Measurements from ENCODE around the gene ZNF580. TPM values are rescaled to one million over a fixed set of nuclear protein-coding genes. Genes with fewer than 3 reads are reported as not detected.
A peak's percentile ranks its signal among the peaks of the same experiment; 100 is the strongest.

The ZNF580 gene
- total RNA-seq, 2 experiments from 2014 or later: 24.4 to 50.0 TPM

DNA sequence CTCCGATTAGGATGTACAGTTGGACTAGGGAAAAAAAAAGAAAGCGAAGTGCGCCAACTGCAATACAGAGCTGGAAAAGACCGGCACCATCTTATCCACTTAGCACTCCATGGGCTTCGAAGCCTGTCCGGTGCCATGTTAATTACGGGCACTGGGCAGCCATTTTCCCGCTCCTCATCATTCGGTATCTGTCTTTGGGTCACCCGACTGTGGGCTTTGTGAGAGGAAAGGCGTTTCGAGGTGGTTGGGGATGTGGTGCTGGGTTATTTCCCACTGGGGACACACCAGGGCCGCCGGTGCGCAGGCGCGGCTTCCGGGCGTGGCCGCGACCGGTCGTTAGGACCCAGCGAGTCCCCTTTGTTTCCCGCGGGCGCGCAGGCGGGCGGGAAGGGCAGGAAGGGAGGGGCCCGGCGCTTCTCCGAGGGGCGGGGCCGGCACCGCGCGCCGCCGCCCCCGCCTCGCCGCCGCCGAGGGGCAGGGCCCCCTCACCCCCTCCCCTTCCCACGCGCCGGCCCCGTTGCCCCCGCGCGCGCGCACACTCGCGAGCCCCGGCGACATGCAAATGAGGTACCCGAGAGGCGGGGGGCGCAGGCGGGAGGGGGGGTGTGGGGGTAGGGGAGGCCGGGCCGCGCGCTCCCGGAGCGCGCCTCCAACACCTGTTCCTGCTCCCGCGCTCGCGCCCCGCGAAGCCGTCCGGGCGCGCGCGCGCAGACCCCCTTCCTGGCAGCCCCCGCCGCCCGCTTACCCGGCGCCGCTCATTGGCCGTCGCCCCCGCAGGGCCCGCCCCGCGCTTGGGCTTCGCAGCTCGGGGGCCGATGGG, 40.8 kb upstream of the ZNF580 start, which contains the start of gene ZNF524:
Gene ZNF524, plus strand, starts transcription at position 447 of the 820 bp plus-strand sequence. CDS start 1,825 bp downstream, outside the sequence.
- H3K4me3 ChIP-seq (ENCODE audit: low read depth, low read length, poor library complexity, severe bottlenecking): peak within 1 kb of the TSS; percentile 74
- TF ChIP-seq, protein P1, sequence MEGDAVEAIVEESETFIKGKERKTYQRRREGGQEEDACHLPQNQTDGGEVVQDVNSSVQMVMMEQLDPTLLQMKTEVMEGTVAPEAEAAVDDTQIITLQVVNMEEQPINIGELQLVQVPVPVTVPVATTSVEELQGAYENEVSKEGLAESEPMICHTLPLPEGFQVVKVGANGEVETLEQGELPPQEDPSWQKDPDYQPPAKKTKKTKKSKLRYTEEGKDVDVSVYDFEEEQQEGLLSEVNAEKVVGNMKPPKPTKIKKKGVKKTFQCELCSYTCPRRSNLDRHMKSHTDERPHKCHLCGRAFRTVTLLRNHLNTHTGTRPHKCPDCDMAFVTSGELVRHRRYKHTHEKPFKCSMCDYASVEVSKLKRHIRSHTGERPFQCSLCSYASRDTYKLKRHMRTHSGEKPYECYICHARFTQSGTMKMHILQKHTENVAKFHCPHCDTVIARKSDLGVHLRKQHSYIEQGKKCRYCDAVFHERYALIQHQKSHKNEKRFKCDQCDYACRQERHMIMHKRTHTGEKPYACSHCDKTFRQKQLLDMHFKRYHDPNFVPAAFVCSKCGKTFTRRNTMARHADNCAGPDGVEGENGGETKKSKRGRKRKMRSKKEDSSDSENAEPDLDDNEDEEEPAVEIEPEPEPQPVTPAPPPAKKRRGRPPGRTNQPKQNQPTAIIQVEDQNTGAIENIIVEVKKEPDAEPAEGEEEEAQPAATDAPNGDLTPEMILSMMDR (conservative IDR thresholded peaks at IDR 0.05; ENCODE audit: low read length): no peak
- no peak for TF ChIP-seq EZH2phosphoT487 (IDR thresholded peaks at IDR 0.05; ENCODE audit: borderline replicate concordance, low read depth, low read length)
- H3K9me3 ChIP-seq (ENCODE audit: low read length): no peaks in the 10 kb centered on the region
- H2AFZ ChIP-seq (ENCODE audit: low read length): peak within 1 kb of the TSS; percentile 66
- peaks cover 36% of the 10 kb centered on the region for H3K4me1 ChIP-seq (ENCODE audit: insufficient read depth, low read length, poor library complexity, severe bottlenecking)
- no peaks in the 10 kb centered on the region for H3K79me2 ChIP-seq (ENCODE audit: insufficient read depth, low read depth, low read length)
- DNase-seq (ENCODE audit: low spot score): peak; percentile 93
- H4K20me1 ChIP-seq (ENCODE audit: insufficient read depth, low read length): no peaks in the 10 kb centered on the region
- peak within 1 kb of the TSS; percentile 94 for H3K27ac ChIP-seq (ENCODE audit: low read depth, low read length, poor library complexity, severe bottlenecking)
- BruUV-seq (replicated peaks): no TSS peak
- peak within 1 kb of the TSS; percentile 100 for H3K4me2 ChIP-seq (ENCODE audit: low read length)
- ChIA-PET POLR2A (interaction anchor here (0.8 to 1.6 kb wide), 3 partner anchors 14 to 47 kb away, joined by 3 to 15 read pairs (median 7); partner anchors contain the start of gene ZNF784), CTCF (ENCODE audit: unreplicated experiment) (interaction anchor here (0.6 kb wide), 1 partner anchor 231 kb away, joined by 7 read pairs; no protein-coding TSS in a partner anchor)
- no peaks in the 10 kb centered on the region for H3K9me2 ChIP-seq (ENCODE audit: insufficient read depth, low read length)
- intact Hi-C loops (cut with micrococcal nuclease; ENCODE audit: unreplicated experiment): loop anchor here (1.0 to 2.0 kb wide), 2 partner anchors 19 to 43 kb away; partner anchors contain the start of genes ZNF579 and ZNF581
- H3K36me3 ChIP-seq (ENCODE audit: insufficient read depth, low read length): peaks cover 19% of the 10 kb centered on the region

DNA sequence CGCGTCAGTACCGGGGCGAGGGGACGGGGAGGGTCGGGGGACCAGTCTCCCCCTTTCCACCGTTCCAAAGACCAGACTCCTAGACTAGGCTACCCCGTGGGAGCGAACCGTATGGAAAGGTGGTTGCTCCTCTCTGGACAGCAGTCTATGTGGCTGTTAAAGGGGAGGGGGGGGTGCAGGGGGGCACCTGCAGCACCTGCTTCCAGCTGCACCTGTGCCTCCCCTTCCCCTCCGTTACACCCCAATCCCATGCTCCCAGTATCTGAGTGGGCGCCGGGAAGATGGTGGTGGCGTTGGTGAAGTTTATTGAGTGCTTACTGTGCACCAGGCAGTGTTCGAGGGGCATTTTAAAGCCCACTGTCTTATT, 40.2 kb upstream of the ZNF580 start:
- ChIA-PET CTCF (ENCODE audit: unreplicated experiment) (interaction anchor here (0.6 kb wide), 1 partner anchor 231 kb away, joined by 7 read pairs; no protein-coding TSS in a partner anchor), POLR2A (no interaction called here)
- peak overlapping the region; percentile 100 for H3K4me2 ChIP-seq (ENCODE audit: low read length)
- H4K20me1 ChIP-seq (ENCODE audit: insufficient read depth, low read length): no peaks in the 10 kb centered on the region
- no peaks in the 10 kb centered on the region for H3K79me2 ChIP-seq (ENCODE audit: insufficient read depth, low read depth, low read length)
- H2AFZ ChIP-seq (ENCODE audit: low read length): peak overlapping the region; percentile 48; the same call in 1 of the 2 replicates
- H3K36me3 ChIP-seq (ENCODE audit: insufficient read depth, low read length): peaks cover 13% of the 10 kb centered on the region
- H3K4me3 ChIP-seq (ENCODE audit: low read depth, low read length, poor library complexity, severe bottlenecking): peak overlapping the region; percentile 74
- intact Hi-C loops (cut with micrococcal nuclease; ENCODE audit: unreplicated experiment): no loop called here
- H3K4me1 ChIP-seq (ENCODE audit: insufficient read depth, low read length, poor library complexity, severe bottlenecking): peaks cover 36% of the 10 kb centered on the region
- no peaks in the 10 kb centered on the region for H3K9me3 ChIP-seq (ENCODE audit: low read length)
- no TSS peak for BruUV-seq (replicated peaks)
- H3K9me2 ChIP-seq (ENCODE audit: insufficient read depth, low read length): no peaks in the 10 kb centered on the region
- DNase-seq (ENCODE audit: low spot score): no peak
- peak overlapping the region; percentile 94 for H3K27ac ChIP-seq (ENCODE audit: low read depth, low read length, poor library complexity, severe bottlenecking)
- TF ChIP-seq, protein P1 (conservative IDR thresholded peaks at IDR 0.05; ENCODE audit: low read length): no peak
- no peak for TF ChIP-seq EZH2phosphoT487 (IDR thresholded peaks at IDR 0.05; ENCODE audit: borderline replicate concordance, low read depth, low read length)

Measured in OCI-LY7 (cell line).